HG02938 (cell line): ENCODE measurements around the gene PIP4K2A.
"Not testable (repeated sequence)": the region's sequence is repeated elsewhere in the genome, so short reads cannot be mapped to it uniquely, and the experiment has no call there.

Experiments used
- ATAC-seq: cut with Tn5 transposase; IDR thresholded peaks from one replicate; pipeline ENCODE4 v1.9.1; 2021; ENCODE audit warnings: mild to moderate bottlenecking, moderate library complexity; ENCODE audit not compliant: unreplicated experiment

PIP4K2A gene

DNA sequence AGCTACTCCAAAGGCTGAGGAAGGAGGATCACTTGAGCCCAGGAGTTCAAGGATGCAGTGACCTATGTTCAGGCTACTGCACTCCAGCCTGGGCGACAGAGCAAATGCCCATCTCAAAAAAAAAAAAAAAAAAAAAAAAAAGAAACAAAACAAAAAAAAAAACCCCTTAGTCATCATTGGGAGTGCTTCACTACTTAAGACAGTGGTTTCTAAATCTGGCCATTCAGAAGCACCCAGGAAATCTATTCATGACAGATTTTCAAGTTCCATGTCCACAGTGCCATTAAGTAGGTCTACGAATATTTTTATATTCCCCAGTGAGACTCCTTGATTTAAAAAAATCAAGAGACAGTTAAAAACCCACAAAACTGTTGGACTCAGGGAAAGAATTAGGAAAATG, 182.9 kb downstream of the PIP4K2A start:
- no peak for ATAC-seq

DNA sequence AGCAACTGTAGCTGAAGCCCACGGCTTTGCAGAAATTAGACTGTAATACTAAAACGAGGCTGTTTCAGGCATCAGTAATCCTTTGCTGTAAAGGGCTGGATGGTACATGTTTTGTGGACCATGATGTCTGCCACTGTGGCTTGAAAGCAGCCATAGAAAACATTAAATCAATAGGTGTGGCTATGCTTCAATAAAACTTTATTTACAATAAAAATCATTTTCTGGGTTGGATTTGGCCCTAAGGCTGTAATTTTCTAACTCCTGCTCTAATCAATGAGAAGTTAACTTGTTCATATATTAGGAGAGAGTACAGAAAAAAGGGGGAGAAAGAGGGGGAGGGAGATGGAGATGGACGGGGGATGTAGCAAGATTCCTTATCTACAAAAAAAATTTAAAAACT, 183.4 kb downstream of the PIP4K2A start:
- ATAC-seq = no peak

DNA sequence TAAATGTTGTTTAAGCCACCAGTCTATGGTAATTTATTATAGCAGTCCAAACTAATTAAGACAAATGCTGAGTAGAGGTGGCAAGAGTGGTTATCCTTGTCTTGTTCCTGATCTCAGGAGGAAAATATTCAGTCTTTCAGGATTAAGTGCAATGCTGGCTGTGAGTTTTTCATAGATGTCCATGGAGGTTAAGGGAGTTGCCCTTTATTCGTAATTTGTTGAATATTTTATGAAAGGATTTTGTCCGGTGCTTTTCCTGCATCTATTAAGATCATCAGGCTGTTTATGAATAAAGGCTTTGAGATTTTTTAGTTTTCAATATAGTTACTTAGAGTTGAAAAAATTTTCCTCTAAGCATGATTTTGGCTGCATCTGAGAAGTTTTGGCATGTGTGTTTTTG, 186.9 kb downstream of the PIP4K2A start:
- ATAC-seq = no peak

DNA sequence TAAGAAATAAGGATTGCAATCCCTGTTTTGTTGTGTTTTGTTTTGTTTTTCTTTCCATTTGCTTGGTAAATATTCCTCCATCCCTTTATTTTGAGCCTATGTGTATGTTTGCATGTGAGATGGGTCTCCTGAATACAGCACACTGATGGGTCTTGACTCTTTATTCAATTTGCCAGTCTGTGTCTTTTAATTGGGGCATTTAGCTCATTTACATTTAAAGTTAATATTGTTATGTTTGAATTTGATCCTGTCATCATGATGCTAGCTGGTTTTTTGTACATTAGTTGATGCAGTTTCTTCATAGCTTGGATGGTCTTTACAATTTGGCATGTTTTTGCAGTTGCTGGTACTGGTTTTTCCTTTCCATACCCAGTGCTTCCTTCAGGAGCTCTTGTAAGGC, 190.0 kb downstream of the PIP4K2A start:
- not testable (repeated sequence) for ATAC-seq

DNA sequence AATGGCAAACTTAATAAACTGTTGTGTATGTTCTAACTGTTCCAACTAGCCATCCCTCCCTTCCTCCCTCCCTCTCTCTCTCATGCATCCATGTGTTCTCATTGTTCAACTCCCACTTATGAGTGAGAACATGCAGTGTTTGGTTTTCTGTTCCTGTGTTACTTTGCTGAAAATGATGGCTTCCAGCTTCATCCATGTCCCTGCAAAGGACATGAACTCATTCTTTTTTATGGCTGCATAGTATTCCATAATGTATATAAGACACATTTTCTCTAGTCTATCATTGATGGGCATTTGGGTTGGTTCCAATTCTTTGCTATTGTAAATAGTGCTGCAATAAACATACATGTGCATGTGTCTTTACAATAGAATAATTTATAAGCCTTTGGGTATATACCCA, 193.7 kb downstream of the PIP4K2A start:
- ATAC-seq = not testable (repeated sequence)

DNA sequence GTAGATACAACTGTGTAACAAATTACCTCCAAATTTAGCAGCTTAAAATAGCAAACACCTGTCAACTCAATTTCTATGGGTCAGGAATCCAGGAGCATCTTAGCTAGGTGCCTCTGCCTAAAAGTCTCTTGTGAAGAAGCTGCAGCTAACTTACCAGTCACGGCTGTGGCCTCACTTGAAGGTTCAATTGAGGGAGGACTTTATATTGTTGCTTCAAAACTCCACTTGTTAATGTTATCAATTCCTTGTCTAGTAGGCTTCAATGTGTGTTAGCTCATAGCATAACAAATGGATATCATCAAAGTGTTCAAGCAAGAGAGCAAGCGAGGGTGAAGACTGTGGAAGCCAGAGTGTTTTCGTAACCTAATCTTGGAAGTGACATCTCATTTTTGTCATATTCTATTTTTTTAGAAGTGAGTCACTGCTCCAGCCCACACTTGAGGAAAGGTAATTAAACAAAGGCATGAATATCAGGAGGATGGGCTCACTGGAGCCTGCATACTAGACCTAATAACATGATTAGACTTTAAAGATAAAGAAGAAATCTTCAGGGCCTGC, 196.1 kb downstream of the PIP4K2A start:
- no peak for ATAC-seq

DNA sequence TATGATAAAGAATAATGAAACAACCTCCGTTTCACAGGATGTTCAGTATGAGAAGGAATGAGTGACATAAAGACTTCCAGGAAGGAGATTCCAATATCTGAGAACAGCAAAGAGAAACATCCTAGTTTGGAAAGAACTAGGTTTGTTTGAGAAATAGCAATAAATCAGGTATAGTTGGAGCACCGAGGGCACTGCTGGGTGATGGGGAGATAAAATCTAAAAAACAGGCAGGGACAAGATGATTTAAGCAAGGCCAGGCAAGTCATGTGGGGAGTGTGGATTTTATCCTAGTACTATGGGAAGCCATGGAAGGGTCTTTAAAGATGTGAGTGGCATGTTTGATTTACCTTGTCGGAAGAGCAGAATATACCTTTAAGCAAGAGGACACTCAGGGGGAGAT, 199.4 kb downstream of the PIP4K2A start:
- no peak for ATAC-seq

DNA sequence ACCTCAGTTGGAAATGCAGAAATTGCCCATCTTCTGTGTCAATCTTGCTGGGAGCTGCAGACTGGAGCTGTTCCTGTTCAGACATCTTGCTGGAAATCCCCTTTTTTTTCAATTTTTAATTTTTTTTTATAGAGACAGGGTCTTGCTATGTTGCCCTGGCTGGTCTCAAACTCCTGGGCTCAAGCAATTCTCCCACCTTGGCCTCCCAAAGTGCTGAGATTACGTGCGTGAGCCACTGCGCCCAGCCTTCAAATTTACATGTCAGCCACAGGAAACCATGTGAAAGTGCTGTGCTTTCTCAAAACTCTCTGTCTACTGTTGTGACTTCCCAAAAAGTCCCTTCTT, 200.0 kb downstream of the PIP4K2A start:
- ATAC-seq = not testable (repeated sequence)

DNA sequence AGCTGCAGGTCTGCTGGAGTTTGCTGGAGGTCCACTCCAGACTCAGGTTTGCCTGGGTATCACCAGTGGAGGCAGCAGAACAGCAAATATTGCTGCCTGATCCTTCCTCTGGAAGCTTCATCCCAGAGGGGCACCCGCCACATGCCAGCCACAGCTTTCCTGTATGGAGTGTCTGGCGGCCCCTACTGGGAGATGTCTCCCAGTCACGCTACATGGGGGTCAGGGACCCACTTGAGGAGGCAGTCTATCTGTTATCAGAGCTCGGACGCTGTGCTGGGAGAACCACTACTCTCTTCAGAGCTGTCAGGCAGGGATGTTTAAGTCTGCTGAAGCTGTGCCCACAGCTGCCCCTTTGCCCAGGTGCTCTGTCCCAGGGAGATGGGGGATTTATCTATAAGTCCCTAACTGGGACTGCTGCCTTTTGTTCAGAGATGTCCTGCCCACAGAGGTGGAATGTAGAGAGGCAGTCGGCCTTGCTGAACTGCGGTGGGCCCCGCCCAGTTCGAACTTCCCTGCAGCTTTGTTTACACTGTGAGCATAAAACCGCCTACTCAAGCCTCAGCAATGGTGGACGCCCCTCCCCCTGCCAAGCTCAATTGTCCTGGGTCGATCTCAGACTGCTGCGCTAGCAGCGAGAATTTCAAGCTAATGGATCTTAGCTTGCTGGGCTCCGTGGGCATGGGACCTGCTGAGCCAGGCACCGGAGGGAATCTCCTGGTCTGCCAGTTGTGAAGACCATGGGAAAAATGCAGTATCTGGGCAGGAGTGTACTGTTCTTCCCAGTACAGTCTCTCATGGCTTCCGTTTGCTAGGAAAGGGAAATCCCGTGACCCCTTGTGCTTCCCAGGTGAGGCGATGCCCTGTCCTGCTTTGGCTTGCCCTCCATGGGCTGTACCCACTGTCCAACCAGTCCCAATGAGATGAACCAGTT, 200.6 kb downstream of the PIP4K2A start:
- not testable (repeated sequence) for ATAC-seq

DNA sequence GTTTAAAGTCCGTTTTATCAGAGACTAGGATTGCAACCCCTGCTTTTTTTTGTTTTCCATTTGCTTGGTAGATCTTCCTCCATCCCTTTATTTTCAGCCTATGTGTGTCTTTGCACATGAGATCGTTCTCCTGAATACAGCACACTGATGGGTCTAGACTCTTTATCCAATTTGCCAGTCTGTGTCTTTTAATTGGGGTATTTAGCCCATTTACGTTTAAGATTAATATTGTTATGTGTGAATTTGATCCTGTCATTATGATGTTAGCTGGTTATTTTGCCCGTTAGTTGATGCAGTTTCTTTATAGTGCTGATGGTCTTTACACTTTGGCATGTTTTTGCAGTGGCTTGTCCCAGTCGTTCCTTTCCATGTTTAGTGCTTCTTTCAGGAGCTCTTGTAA, 202.4 kb downstream of the PIP4K2A start:
- not testable (repeated sequence) for ATAC-seq

DNA sequence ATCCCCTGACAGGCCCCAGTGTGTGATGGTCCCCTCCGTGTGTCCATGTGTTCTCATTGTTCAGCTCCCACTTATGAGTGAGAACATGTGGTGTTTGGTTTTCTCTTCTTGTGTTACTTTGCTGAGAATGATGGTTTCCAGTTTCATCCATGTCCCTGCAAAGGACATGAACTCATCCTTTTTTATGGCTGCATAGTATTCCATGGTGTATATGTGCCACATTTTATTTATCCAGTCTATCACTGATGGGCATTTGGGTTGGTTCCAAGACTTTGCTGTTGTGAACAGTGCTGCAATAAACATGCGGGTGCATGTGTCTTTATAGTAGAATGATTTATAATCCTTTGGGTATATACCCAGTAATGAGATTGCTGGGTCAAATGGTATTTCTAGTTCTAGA, 206.2 kb downstream of the PIP4K2A start:
- not testable (repeated sequence) for ATAC-seq

DNA sequence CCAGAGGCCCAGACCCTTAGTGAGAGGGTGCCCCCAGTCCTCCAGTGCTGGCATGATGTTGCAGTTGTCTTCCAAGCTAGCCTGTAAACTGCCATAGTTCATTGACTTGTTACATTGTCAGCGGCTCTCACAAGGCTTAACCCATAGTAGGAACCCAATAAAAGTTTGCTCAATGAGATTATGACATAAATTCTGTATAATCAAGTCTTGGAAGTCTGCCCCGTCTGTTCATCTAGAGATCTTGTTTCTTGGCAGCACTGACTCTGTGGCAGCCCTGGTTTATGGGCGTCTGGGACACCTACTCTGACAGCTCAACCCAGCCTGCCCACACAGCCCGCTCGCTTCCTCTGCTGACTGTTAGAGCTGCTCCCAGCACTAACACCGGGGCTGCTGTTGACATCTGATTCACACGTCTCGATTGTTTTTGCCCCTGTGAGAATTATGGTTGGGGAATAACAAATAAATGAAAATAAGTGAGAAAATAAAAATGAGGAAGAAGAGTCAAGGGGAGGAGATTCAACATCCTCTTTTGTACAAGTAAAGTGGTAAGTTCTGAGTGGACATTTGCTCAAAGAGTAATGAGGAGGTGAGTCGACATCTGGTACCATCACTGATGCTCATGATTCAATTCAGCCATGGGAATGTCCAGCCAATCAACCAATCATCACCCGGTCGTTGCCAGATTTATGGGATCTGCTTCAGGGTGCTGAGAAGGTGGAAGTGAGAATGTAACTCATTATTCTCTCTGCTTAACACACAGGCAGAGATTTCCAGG, 208.3 kb downstream of the PIP4K2A start:
- no peak for ATAC-seq

DNA sequence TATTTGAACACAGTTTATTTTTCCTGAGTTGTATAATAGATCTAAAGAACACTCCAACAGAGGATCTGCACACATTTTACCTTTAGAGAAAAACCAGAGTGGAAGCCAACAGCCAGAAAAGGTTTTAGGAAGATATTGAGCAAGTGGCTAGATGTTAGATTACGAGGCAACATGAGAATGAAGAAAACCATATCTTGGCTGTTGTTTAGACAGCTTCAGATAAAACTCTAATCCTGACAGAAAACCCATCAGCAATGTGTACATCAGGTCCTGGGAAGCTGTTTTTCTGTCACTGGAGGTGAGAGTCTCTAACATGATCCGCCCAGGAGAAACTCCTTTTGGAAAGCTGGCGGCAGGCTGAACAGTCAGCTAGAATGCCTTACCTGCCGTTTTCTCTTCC, 209.6 kb downstream of the PIP4K2A start:
- ATAC-seq = no peak

DNA sequence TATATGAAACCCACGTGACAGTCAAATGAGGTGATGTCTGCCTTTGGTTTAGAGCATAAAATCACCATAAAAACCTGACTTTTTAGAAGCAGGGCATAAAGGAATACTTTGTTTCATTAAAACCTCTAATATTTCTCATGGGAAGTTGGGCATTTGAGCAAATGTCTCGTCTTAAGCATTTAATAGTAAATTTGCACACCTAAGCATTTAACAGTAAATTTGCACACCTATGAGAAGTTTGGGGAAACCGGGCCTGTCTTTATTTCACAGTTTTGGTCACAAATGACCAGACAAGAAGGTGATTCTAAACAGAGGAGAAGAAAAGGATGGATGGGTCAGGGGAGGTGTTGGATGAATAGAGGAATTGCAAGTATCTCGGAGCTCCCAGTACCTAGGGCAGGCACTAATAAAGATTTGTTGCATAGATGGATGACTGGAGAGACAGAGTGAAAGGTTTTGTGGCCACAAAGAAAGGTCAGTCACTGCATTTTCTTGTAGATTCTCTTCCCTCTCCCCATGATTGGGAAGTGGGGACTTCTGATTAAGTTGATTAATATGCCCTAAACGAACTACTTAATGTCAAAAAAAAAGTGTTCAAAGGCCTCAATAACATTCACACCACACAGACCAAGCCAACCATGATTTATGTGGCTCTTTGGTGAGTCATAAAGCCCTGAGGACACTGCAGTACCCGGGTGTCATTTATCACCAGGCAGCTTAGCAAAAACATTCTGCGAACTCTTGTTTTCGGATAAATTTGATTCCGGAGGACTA, 210.9 kb downstream of the PIP4K2A start:
- no peak for ATAC-seq

DNA sequence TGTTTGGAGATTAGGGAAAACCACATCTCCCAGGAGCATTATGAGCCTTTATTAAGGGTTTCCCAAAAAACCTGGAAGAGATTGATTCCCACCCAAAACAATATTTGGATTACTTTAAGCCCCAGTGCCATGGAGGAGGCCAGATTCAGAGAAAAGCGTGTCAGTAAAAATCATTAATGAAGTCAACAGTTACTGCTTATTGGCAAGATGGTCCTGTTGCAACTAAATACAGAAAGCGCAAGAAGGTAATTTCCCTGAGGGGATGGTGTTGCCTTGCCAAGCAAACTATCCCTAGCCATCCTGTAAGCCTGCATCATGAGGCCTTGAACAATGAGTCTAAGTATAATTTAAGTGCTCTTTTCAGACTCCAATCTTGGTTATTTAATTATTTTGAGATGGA, 212.5 kb downstream of the PIP4K2A start:
- no peak for ATAC-seq

DNA sequence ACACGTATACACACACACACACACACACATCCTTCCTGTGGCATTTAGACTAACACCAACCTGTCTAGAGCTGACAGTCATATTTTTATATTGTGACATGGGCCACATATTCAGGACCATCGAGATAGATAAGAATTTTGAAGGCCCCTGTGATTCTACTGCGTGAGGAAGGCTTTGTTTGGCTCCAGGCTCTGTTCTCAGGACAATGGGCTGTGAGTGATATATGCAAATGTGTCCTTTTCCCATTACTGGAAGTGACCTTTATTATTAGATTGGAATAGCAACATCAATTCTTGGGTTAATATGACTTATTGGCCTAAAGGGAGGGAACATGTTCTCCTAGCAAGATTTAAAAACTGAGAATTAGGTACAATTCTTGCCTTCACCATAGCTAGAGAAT, 213.0 kb downstream of the PIP4K2A start:
- ATAC-seq = no peak

DNA sequence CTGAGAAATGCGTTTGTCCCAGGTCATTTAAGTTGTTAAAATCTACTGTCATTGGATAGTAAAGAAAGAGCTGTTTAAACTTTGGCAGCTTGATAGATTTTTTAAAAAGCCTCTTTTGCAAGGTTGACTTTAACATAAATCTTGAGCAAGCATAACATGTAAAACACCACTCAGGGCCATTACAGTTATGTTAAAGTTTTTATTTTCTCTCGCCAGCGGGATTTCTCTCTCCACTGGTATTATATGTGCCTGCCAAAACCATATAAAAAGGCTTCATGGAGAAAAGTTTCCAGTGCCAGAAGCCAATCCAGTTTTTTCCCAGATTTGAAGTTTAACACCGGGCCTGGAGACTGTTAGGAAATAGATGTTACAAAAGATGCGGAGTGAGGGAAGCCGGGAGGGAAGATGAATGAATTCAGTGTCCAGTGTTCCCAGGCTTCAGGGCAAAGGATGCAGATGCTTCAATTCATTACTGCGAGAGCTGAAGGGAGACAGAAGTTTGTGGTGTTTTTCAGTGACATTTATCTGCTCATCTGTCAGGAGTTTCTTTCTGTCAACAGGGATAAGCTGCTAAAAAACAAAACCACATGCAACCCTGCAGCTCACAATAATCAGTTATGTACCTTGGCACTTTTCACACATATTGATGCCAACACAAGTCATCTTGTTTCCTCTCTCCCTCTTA, 213.6 kb downstream of the PIP4K2A start:
- no peak for ATAC-seq

DNA sequence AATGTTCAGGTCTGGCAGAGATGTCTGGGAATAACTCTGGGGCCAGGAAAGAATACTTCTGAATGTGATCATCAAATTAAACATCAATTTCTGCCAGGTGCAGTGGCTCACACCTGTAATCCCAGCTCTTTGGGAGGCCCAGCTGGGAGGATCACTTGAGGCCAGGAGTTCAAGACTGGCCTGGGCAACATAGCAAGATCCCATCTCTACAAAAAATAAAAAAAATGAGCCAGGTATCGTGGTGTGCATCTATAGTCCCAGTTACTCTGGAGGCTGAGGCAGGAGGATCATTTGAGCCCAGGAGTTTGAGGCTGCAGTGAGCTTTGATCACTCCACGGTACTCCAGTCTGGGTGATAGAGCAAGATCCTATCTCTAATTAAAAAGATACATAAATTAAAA, 214.4 kb downstream of the PIP4K2A start:
- not testable (repeated sequence) for ATAC-seq

DNA sequence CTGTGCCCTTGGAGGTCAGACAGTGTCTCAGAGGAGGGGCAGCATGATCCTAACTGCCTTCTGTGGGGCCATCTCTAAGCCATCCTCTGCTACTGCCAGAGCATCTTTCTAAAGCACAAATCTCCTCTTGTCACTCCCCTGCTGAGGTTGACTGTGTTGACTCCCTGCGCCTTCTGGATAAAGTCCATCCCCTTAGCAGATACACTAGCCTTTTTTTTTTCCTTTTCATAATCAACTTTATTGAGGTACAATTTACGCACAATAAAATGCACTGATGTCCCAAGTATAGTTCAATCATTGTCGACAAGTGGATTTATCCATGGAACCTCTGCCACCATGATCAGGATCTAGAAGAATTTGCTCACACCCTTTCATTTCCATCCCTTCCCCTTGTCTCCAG, 219.0 kb downstream of the PIP4K2A start:
- no peak for ATAC-seq

DNA sequence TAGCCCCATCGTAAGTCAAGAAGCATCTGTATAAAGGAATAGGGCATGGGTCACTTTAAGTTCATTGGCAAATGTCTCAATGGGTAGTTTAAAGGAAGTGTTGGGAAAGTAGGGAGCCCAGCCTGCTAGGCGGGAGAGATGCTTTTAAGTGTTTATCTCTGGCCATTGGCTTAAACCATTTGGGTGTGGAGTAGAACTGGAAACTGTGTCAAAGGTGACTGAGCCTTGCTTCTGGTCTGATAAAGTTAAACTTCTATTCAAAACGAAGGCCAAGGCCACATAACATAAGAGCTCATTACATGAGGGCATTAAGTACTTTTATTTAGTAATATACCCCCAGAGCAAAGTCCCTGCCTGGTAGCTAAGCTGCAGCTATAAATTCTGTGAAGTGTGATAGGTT, 220.4 kb downstream of the PIP4K2A start:
- no peak for ATAC-seq
